Loucy (cell line): ENCODE measurements around the gene MSH2.

Experiments
- CTCF ChIP-seq: fragments of 200-600 bp; sonication (generic); conservative IDR thresholded peaks from 2 replicates; pipeline ENCODE4 v1.5.1; 2014; ENCODE audit warnings: mild to moderate bottlenecking, antibody characterized with exemption, low read length
- EZH2phosphoT487 ChIP-seq: fragments of 200-600 bp; IDR thresholded peaks from 2 replicates; pipeline ENCODE4 v1.6.1; 2018; ENCODE audit warnings: antibody characterized with exemption, mild to moderate bottlenecking, moderate library complexity, borderline replicate concordance

DNA sequence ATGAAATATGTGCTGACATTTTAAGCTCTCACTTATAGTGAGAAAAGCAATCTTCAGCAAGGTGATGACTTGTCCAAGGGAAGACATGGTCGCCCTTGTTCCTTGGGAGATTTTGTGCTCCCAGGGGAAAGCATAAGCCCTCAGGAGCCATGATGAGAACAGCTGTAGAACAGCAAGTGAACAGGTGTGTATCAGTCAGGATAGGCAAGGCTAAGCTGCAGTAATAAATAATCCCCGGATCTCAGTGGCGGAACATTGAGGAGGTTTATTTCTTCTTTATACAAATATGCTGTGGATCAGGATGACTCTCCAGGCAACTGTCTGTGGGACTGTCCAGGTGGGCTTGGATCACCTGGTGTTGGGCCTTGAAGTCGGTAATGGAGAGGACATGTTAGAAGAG lies 103.1 kb downstream of the MSH2 start:
- TF ChIP-seq EZH2phosphoT487 (no peak), CTCF (no peak)
